Measurements from ENCODE around the gene MCOLN2. TPM values are rescaled to one million over a fixed set of nuclear protein-coding genes. Genes with fewer than 3 reads are reported as not detected.

The MCOLN2 gene
- total RNA-seq, 2 experiments from 2014 or later: 9.7 TPM

DNA sequence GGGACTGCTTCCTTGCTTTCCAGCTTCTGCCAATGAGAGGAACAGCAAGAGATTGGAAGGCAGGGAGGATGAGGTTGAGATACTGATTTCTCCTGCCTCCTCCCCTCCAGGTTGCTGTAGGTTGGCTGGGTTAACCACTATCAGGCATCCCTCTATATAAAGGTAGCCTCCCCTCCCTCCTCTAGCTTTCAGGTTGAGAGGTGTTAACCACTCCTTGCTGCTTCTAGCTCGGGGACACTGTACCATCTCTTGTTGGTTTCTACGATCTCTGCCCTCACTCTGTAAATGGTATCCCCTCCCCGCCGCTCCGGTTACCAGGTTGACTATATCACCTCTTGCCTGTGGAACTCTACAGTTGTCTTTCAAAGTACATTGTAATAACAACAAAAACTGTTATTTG lies 120.6 kb downstream of the MCOLN2 start:
- TF ChIP-seq, protein P1, sequence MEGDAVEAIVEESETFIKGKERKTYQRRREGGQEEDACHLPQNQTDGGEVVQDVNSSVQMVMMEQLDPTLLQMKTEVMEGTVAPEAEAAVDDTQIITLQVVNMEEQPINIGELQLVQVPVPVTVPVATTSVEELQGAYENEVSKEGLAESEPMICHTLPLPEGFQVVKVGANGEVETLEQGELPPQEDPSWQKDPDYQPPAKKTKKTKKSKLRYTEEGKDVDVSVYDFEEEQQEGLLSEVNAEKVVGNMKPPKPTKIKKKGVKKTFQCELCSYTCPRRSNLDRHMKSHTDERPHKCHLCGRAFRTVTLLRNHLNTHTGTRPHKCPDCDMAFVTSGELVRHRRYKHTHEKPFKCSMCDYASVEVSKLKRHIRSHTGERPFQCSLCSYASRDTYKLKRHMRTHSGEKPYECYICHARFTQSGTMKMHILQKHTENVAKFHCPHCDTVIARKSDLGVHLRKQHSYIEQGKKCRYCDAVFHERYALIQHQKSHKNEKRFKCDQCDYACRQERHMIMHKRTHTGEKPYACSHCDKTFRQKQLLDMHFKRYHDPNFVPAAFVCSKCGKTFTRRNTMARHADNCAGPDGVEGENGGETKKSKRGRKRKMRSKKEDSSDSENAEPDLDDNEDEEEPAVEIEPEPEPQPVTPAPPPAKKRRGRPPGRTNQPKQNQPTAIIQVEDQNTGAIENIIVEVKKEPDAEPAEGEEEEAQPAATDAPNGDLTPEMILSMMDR (IDR thresholded peaks at IDR 0.05): no peak
- DNase-seq: peak in 3 of 14 experiments; percentile 26 to 61 (median 50)
- H3K27me3 Mint-ChIP-seq: no peaks in the 10 kb centered on the region
- intact Hi-C loops (cut with DNase I, micrococcal nuclease): no loop called here
- H3K9me3 Mint-ChIP-seq: no peaks in the 10 kb centered on the region
- no peaks in the 10 kb centered on the region for H3K27me3 ChIP-seq (ENCODE audit: control insufficient read depth in 1 of 2, insufficient read depth in 2 of 2, low read length in 2 of 2)
- H3K27ac Mint-ChIP-seq: no peak overlapping the region
- H3K4me1 Mint-ChIP-seq (ENCODE audit: low read depth): no peaks in the 10 kb centered on the region
- CTCF ChIA-PET: no interaction called here
- H3K4me3 Mint-ChIP-seq: no peak overlapping the region
- H3K27ac ChIP-seq (ENCODE audit: low read depth in 1 of 2, low read length in 2 of 2): no peak overlapping the region
- POLR2A ChIA-PET: no interaction called here
- H3K36me3 ChIP-seq (ENCODE audit: insufficient read depth, low read length): no peaks in the 10 kb centered on the region
- H3K36me3 Mint-ChIP-seq (ENCODE audit: low read depth): no peaks in the 10 kb centered on the region
- H3K9me3 ChIP-seq (ENCODE audit: control insufficient read depth in 1 of 2, insufficient read depth in 1 of 2, low read length in 2 of 2): no peaks in the 10 kb centered on the region
- no peak overlapping the region for H3K4me3 ChIP-seq (ENCODE audit: low read length)
- peak; percentile 54 for ATAC-seq (ENCODE audit: poor library complexity)
- H3K4me1 ChIP-seq (ENCODE audit: insufficient read depth, low read length): peaks cover 9% of the 10 kb centered on the region

Other genes starting within 250 kb of the MCOLN2 start
- gene LPAR3, start 103.9 kb downstream of the MCOLN2 start, total RNA-seq: under 1 TPM; 0.25 to 0.87 TPM
- under 1 TPM; 0.14 to 0.22 TPM for gene MCOLN3, start 51.4 kb upstream of the MCOLN2 start, total RNA-seq
- gene SYDE2, start 203.9 kb upstream of the MCOLN2 start, total RNA-seq: 1 to 10 TPM; 6.4 to 6.9 TPM

Data from CD4-positive, alpha-beta T cell (primary cell).